Measurements from ENCODE around the gene TNFRSF19. TPM values are rescaled to one million over a fixed set of nuclear protein-coding genes. Genes with fewer than 3 reads are reported as not detected.
A peak's percentile ranks its signal among the peaks of the same experiment; 100 is the strongest.

The TNFRSF19 gene
- total RNA-seq (2013; cell fraction: nucleolus; rRNA removed): 34.1 and 37.8 TPM in 2 replicates
- total RNA-seq (2014; rRNA removed) (29.8 and 35.1 TPM in 2 replicates), total RNA-seq (2014; rRNA removed; fragmentation: Illumina TruSeq; extraction: Trizol) (34.3 and 34.4 TPM in 2 replicates), total RNA-seq (2021) (40.5 and 41.4 TPM in 2 replicates), polyA plus RNA-seq (2011; rRNA removed) (26.3 and 37.7 TPM in 2 replicates), polyA plus RNA-seq (2014; fragmentation: Illumina TruSeq; extraction: Trizol) (43.3 and 52.1 TPM in 2 replicates), polyA plus RNA-seq (2014; fragmentation: Nextera tagmentation; extraction: Ambion mirVana) (10 to 100 TPM; 16.4 to 17.4 TPM), polyA plus RNA-seq (2014; rRNA removed) (32.5 and 36.4 TPM in 2 replicates), polyA plus RNA-seq (2016; fragmentation: Nextera tagmentation; extraction: Ambion mirVana) (10 to 100 TPM; 44.1 to 46.2 TPM), polyA minus RNA-seq (2011; rRNA and poly(A)+ RNA removed) (25.6 and 35.8 TPM in 2 replicates), Bru-seq, nascent RNA (percentile 67 among the genes with signal in this experiment), BruChase-seq, experiment 1, labeled RNA remaining after a 6-hour chase (percentile 51 among the genes with signal in this experiment), BruChase-seq, experiment 2, labeled RNA remaining after a 2-hour chase (percentile 57 among the genes with signal in this experiment)
- polyA plus RNA-seq (2011; ENCODE audit: low read depth): 26.7 TPM
- 17.5 and 18.5 TPM in 2 replicates for polyA plus RNA-seq (2011; cell fraction: cytosol; rRNA removed)
- 24.6 and 30.7 TPM in 2 replicates for polyA plus RNA-seq (2011; cell fraction: nucleus; rRNA removed)
- 30.9 and 49.8 TPM in 2 replicates for polyA plus RNA-seq (2012)
- polyA minus RNA-seq (2011; cell fraction: cytosol; rRNA and poly(A)+ RNA removed): 8.7 and 9.7 TPM in 2 replicates
- polyA minus RNA-seq (2011; cell fraction: nucleus; rRNA and poly(A)+ RNA removed): 14.4 and 16.5 TPM in 2 replicates
- long read RNA-seq, experiment 1, partial matches to known transcripts: 1 of 4 reads
- long read RNA-seq, experiment 1, other reads (novel, unspliced or antisense): 3 of 4 reads
- long read RNA-seq, experiment 2, partial matches to known transcripts: 5 of 24 reads
- long read RNA-seq, experiment 2, other reads (novel, unspliced or antisense): 16 of 24 reads

GRCh38 chr13:23570099-23570920, at the start of gene TNFRSF19:
Gene TNFRSF19, plus strand, starts transcription at chr13:23570412. Its CDS starts 19,772 bp downstream, at chr13:23590184.
- peak within 1 kb of the TSS; percentile 91 for H3K27ac ChIP-seq (ENCODE audit: control insufficient read depth, insufficient read depth)
- 7% methylated on average over 10 of the region's 10 CpGs for WGBS (ENCODE audit: insufficient coverage, insufficient replicate concordance, low lambda C conversion rate, missing lambda C conversion rate)
- H3K27me3 ChIP-seq (replicated peaks in 1 of 2; ENCODE audit: control insufficient read depth in 2 of 2, insufficient read depth in 2 of 2, low read length in 1 of 2): no peaks in the 10 kb centered on the region; a peak in 1 of 4 replicates
- RAD21 ChIA-PET (ENCODE audit: unreplicated experiment): interaction anchor here (0.6 to 2.0 kb wide), 4 partner anchors 8 to 86 kb away, joined by 3 to 11 read pairs (median 3); no protein-coding TSS in a partner anchor
- H3K9ac ChIP-seq (ENCODE audit: control insufficient read depth, insufficient read depth, low read length): peak within 1 kb of the TSS; percentile 73
- H3K9me3 ChIP-seq (replicated peaks; ENCODE audit: control insufficient read depth, insufficient read depth, low read length): no peaks in the 10 kb centered on the region
- H3K4me1 ChIP-seq (ENCODE audit: control insufficient read depth, insufficient read depth, low read length): peaks cover 17% of the 10 kb centered on the region
- FAIRE-seq: no peak
- peak within 1 kb of the TSS; percentile 71 for H3K4me3 ChIP-seq
- H3K36me3 ChIP-seq (ENCODE audit: control insufficient read depth in 2 of 2, insufficient read depth in 2 of 2, low read length in 1 of 2): no peaks in the 10 kb centered on the region
- ATAC-seq: peak; percentile 55
- peak within 1 kb of the TSS; percentile 76 for H2AFZ ChIP-seq (ENCODE audit: control insufficient read depth, low read depth, low read length)
- BruUV-seq (replicated peaks): TSS peak; percentile 60
- in situ Hi-C loops (cut with MboI): no loop called here
- H3K79me2 ChIP-seq (ENCODE audit: control insufficient read depth, insufficient read depth, low read length): peaks cover 52% of the 10 kb centered on the region
- H4K20me1 ChIP-seq (ENCODE audit: control insufficient read depth, insufficient read depth): no peaks in the 10 kb centered on the region
- CTCF ChIA-PET: interaction anchor here (0.8 to 2.0 kb wide), 4 partner anchors 9 to 292 kb away, joined by 3 to 5 read pairs (median 4); no protein-coding TSS in a partner anchor
- intact Hi-C loops (cut with micrococcal nuclease; ENCODE audit: unreplicated experiment): loop anchor here (10.0 kb wide), 2 partner anchors 186 to 204 kb away; no protein-coding TSS in a partner anchor
- no peak for DNase-seq (ENCODE audit: low read depth, low spot score)
- POLR2A ChIA-PET: interaction anchor here (0.6 kb wide), 1 partner anchor 283 kb away, joined by 3 read pairs; no protein-coding TSS in a partner anchor
- SMC1A ChIA-PET (ENCODE audit: uncharacterized antibody, unreplicated experiment): interaction anchor here (0.7 to 1.9 kb wide), 3 partner anchors 9 to 161 kb away, joined by 3 to 7 read pairs (median 3); no protein-coding TSS in a partner anchor
- peak within 1 kb of the TSS; percentile 73 for H3K4me2 ChIP-seq (ENCODE audit: control insufficient read depth, insufficient read depth)
- TF ChIP-seq BCL3 (IDR thresholded peaks at IDR 0.05; ENCODE audit: borderline replicate concordance, insufficient read depth, low read depth, low read length, poor library complexity, severe bottlenecking) (no peak), IKZF2 (IDR thresholded peaks at IDR 0.05) (peak in 1 of 2 experiments; percentile 27; a peak in 1 of 4 replicates), RELA (IDR thresholded peaks at IDR 0.05; ENCODE audit: borderline replicate concordance, partially characterized antibody) (no peak), FOXM1 (IDR thresholded peaks at IDR 0.05; ENCODE audit: low read depth, low read length) (peak; percentile 11; the same call in 1 of the 2 replicates), SIN3A (IDR thresholded peaks at IDR 0.05; ENCODE audit: low read depth, low read length) (no peak), ZSCAN29 (IDR thresholded peaks at IDR 0.05) (no peak), SMAD5 (IDR thresholded peaks at IDR 0.05; ENCODE audit: low read depth) (peak; percentile 61; the same call in 1 of the 2 replicates), CTCF (IDR thresholded peaks at IDR 0.05 in 2 of 3, conservative IDR thresholded peaks at IDR 0.05 in 1 of 3; ENCODE audit: control insufficient read depth in 2 of 3, extremely low read depth in 1 of 3, insufficient read depth in 1 of 3, low read depth in 3 of 3, low read length in 3 of 3) (0 out of 6 replicates have a peak, but pooled peaks of 1 of the 3 experiments have one; percentile 4), TAF1 (IDR thresholded peaks at IDR 0.05; ENCODE audit: borderline replicate concordance, low read depth, low read length) (peak; percentile 50; the same call in 1 of the 2 replicates), BRCA1 (IDR thresholded peaks at IDR 0.05; ENCODE audit: low read depth, low read length) (no peak), JUNB (IDR thresholded peaks at IDR 0.05) (0 out of 2 replicates have a peak, but pooled peaks have one; percentile 10), ATF2 (IDR thresholded peaks at IDR 0.05; ENCODE audit: low read length) (peak; percentile 55), POLR2A (IDR thresholded peaks at IDR 0.05; ENCODE audit: low read depth, low read length) (peak; percentile 55; the same call in 1 of the 2 replicates), IRF4 (IDR thresholded peaks at IDR 0.05; ENCODE audit: low read depth, low read length) (no peak)

All from GM12878 (cell line).